Measurements from ENCODE around the gene CRACDL. TPM values are rescaled to one million over a fixed set of nuclear protein-coding genes. Genes with fewer than 3 reads are reported as not detected.
"Not testable (repeated sequence)": the region's sequence is repeated elsewhere in the genome, so short reads cannot be mapped to it uniquely, and the experiment has no call there.

Gene CRACDL
- total and polyA plus RNA-seq, 9 donors, result 1.4 to 3.3 (median 2.4) TPM

DNA sequence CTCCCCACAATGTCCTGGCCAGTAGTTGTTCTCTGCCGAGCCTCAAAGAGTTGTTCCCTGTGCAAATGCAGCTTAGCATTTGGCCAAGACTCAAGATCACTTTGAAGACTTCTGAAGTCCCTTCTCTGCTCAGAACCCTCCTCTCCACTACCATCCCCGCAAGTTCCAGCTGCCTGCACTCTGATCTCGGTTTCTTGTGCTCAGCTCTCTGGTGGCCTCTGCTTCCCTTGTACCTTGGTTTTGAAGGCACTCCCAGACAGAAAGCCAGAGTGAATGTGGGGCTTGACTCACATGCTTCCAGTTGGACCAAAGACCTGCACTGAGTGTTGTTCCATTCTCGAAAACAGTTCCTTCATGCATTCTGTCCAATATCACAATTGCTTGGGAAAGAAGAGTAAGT lies 28.6 kb downstream of the CRACDL start:
- Histone ChIP-seq H3K4me1 (ENCODE audit: control insufficient read depth, insufficient read depth, low read length) (peaks cover 39% of the 10 kb centered on the region), H3K27ac (ENCODE audit: low read length) (no peak overlapping the region), H3K36me3 (ENCODE audit: control insufficient read depth, insufficient read depth, low read length) (no peaks in the 10 kb centered on the region), H3K27me3 (ENCODE audit: control insufficient read depth, insufficient read depth, low read length) (no peaks in the 10 kb centered on the region), H3K4me3 (ENCODE audit: low read length) (no peak overlapping the region), H3K9me3 (replicated peaks; ENCODE audit: control insufficient read depth, low read depth, low read length) (no peaks in the 10 kb centered on the region)
- DNase-seq, result no peak
- 52% methylated on average over 3 of the region's 4 CpGs for WGBS (ENCODE audit: insufficient coverage)

DNA sequence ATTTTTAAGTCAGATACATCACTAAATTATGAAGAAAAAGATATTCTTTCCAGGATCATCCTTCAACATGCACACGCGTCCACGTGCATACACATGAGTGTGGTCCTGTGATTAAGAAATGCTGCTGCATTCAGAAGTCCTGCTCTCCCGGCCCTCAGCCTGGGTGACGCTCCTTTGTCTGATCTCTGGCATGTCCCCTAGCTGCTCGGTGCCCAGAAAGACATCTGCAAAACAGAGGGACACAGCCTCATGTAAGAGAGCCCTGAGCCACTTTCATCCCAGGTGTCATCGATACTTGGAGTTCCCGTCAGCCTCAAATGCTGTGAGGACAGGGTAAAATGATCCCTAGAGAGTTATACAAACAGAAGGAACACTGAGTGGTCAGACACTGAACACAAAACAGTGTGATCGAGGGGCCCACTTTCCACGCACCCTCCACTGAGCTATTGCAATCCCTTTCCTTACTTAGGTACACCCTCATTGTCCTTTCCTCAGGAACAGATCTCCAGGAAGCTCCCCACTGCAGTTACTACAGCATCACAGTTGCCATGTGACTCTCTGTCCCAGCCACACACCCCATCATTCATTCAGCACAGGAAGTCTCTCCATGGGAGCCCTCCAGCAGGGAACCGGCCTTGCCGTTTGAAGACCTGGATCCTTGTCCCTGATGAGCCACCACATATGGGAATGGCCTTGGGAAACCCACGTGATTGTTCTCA lies 32.1 kb downstream of the CRACDL start:
- no peaks in the 10 kb centered on the region for H3K27me3 ChIP-seq (ENCODE audit: control insufficient read depth, insufficient read depth, low read length)
- H3K4me1 ChIP-seq (ENCODE audit: control insufficient read depth, insufficient read depth, low read length), result peaks cover 11% of the 10 kb centered on the region
- 63% methylated on average over 13 of the region's 13 CpGs for WGBS (ENCODE audit: insufficient coverage)
- no peak overlapping the region for H3K4me3 ChIP-seq (ENCODE audit: low read length)
- H3K9me3 ChIP-seq (replicated peaks; ENCODE audit: control insufficient read depth, low read depth, low read length), result no peaks in the 10 kb centered on the region
- H3K36me3 ChIP-seq (ENCODE audit: control insufficient read depth, insufficient read depth, low read length), result no peaks in the 10 kb centered on the region
- no peak overlapping the region for H3K27ac ChIP-seq (ENCODE audit: low read length)
- DNase-seq, result no peak

DNA sequence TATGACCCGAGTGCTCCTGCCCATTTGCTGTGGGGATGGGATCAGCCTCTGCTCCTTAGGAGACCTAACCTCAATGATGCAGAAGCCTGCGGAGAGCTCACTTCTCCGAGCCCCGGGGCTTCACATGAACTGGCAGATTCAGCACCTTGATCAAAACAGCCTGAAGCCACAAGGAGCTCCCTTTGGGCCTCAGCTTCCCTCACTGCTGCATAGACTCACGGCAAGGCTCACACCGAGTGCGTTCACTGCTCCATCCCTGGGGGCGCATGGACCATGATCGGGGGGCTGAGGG lies 33.0 kb downstream of the CRACDL start:
- no peaks in the 10 kb centered on the region for H3K36me3 ChIP-seq (ENCODE audit: control insufficient read depth, insufficient read depth, low read length)
- DNase-seq, result no peak
- H3K27ac ChIP-seq (ENCODE audit: low read length), result no peak overlapping the region
- H3K9me3 ChIP-seq (replicated peaks; ENCODE audit: control insufficient read depth, low read depth, low read length), result no peaks in the 10 kb centered on the region
- no peak overlapping the region for H3K4me3 ChIP-seq (ENCODE audit: low read length)
- no peaks in the 10 kb centered on the region for H3K27me3 ChIP-seq (ENCODE audit: control insufficient read depth, insufficient read depth, low read length)
- 82% methylated on average over 9 of the region's 9 CpGs for WGBS (ENCODE audit: insufficient coverage)
- H3K4me1 ChIP-seq (ENCODE audit: control insufficient read depth, insufficient read depth, low read length), result peaks cover 1% of the 10 kb centered on the region

DNA sequence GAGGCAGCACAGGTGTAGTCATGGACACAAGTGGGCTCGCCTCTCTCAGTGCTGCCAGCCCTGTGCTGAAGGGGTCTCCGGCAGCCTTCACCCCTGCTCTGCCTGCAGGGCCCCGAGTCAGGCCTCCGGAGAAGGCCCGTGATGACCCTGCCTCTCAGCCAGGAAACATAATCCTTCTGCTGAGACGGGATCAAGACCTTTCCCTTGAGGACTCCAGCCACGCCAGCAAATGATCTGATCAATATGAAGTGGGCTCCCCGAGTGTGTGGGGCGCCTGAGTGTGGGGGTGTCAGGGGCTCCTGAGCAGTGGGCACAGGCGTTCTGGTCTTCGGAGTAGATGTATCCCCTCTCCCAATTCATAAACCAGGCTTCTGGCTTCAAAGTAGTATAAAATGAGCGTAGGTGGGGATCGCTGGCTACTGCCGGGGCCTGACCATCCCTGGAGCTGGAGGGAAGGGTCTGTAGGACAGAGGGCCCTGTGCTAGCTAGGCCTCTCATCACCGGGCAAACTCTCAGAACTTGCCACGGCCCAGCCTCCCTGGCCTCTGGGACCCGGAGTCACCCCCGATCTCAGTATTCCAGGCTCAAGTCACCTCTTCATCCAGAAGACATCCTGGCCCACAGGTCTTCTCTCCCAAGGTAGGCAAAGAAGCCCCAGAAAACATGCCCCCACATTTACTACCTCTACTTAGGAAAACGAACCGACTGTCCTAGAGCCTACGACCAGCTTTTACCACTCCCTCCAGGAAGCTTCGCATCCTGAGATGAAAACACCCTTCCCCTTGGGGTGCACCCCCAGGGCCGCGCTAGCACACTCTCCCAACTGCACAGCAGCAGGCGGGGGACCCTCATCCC lies 33.6 kb downstream of the CRACDL start:
- DNase-seq, result no peak
- H3K9me3 ChIP-seq (replicated peaks; ENCODE audit: control insufficient read depth, low read depth, low read length), result no peaks in the 10 kb centered on the region
- no peaks in the 10 kb centered on the region for H3K36me3 ChIP-seq (ENCODE audit: control insufficient read depth, insufficient read depth, low read length)
- no peaks in the 10 kb centered on the region for H3K27me3 ChIP-seq (ENCODE audit: control insufficient read depth, insufficient read depth, low read length)
- H3K27ac ChIP-seq (ENCODE audit: low read length), result no peak overlapping the region
- WGBS (ENCODE audit: insufficient coverage), result 73% methylated on average over 18 of the region's 25 CpGs
- H3K4me1 ChIP-seq (ENCODE audit: control insufficient read depth, insufficient read depth, low read length), result no peaks in the 10 kb centered on the region
- H3K4me3 ChIP-seq (ENCODE audit: low read length), result no peak overlapping the region

DNA sequence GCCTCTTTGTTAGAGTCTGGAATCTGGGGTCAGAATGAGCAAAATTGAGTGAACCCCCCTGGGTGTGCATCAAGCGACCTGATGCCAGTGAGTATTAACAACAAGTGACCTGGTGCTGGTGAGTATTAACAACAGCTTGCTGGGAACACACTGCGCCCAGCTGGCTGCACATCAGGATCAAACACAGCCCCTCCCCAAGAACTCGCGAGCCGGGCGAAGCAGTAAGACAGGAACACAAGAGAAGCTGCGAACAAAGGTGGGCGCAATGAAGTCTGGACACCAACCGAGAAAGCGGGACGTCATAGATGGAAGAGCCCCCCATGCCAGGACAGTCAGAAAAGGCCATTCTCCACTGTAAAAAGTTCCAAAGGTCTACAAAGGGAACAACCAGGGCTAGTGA lies 34.3 kb downstream of the CRACDL start:
- Histone ChIP-seq H3K4me3 (ENCODE audit: low read length) (no peak overlapping the region), H3K4me1 (ENCODE audit: control insufficient read depth, insufficient read depth, low read length) (peaks cover 3% of the 10 kb centered on the region), H3K9me3 (replicated peaks; ENCODE audit: control insufficient read depth, low read depth, low read length) (no peaks in the 10 kb centered on the region), H3K27me3 (ENCODE audit: control insufficient read depth, insufficient read depth, low read length) (no peaks in the 10 kb centered on the region), H3K27ac (ENCODE audit: low read length) (no peak overlapping the region), H3K36me3 (ENCODE audit: control insufficient read depth, insufficient read depth, low read length) (no peaks in the 10 kb centered on the region)
- no peak for DNase-seq
- 71% methylated on average over 9 of the region's 11 CpGs for WGBS (ENCODE audit: insufficient coverage)

DNA sequence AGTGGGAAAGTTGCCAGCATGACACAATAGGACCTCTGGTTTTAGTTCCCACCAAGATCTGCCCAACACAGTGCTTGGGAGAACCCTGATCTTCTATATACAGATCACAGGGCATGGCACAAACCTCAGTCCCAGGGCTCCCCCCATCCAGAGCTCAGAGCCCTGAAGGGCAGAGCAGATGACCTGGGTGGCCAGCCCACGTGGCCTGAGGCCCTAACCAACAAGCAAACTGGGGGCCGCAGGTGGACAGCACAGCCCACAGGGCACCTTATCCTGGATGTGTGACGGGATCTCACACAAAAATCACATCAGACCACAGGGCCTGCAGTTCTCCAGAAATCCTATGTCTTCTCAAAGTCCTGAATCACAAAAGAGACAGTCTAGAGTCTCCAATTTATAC lies 34.7 kb downstream of the CRACDL start:
- no peak for DNase-seq
- no peak overlapping the region for H3K4me3 ChIP-seq (ENCODE audit: low read length)
- 100% methylated on average over 1 of the region's 3 CpGs for WGBS (ENCODE audit: insufficient coverage)
- H3K27ac ChIP-seq (ENCODE audit: low read length), result no peak overlapping the region
- H3K4me1 ChIP-seq (ENCODE audit: control insufficient read depth, insufficient read depth, low read length), result peaks cover 6% of the 10 kb centered on the region
- H3K9me3 ChIP-seq (replicated peaks; ENCODE audit: control insufficient read depth, low read depth, low read length), result no peaks in the 10 kb centered on the region
- H3K36me3 ChIP-seq (ENCODE audit: control insufficient read depth, insufficient read depth, low read length), result no peaks in the 10 kb centered on the region
- H3K27me3 ChIP-seq (ENCODE audit: control insufficient read depth, insufficient read depth, low read length), result no peaks in the 10 kb centered on the region

DNA sequence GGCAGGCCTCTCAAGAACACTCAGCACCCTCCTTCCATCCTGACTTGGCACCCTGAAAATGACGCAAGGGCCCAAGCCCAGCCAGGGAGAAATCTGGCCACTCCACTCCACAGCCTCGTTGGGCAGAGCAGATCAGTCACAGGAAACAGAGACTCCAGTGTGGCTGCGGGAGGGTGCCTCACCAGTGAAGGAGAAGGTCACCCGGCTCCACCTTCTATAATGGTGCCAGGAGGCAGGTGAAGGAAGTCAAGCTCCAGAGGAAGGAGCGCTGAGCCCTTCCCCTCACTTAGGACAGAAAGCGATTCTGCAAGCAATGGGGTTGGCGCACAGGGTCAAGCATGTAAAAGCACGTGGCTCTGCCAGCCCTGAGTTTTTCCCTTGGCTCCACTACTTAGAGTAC lies 35.3 kb downstream of the CRACDL start:
- H3K27me3 ChIP-seq (ENCODE audit: control insufficient read depth, insufficient read depth, low read length), result no peaks in the 10 kb centered on the region
- no peaks in the 10 kb centered on the region for H3K9me3 ChIP-seq (replicated peaks; ENCODE audit: control insufficient read depth, low read depth, low read length)
- no peak for DNase-seq
- WGBS (ENCODE audit: insufficient coverage), result 100% methylated on average over 2 of the region's 8 CpGs
- no peaks in the 10 kb centered on the region for H3K36me3 ChIP-seq (ENCODE audit: control insufficient read depth, insufficient read depth, low read length)
- no peak overlapping the region for H3K27ac ChIP-seq (ENCODE audit: low read length)
- H3K4me1 ChIP-seq (ENCODE audit: control insufficient read depth, insufficient read depth, low read length), result peaks cover 12% of the 10 kb centered on the region
- no peak overlapping the region for H3K4me3 ChIP-seq (ENCODE audit: low read length)

DNA sequence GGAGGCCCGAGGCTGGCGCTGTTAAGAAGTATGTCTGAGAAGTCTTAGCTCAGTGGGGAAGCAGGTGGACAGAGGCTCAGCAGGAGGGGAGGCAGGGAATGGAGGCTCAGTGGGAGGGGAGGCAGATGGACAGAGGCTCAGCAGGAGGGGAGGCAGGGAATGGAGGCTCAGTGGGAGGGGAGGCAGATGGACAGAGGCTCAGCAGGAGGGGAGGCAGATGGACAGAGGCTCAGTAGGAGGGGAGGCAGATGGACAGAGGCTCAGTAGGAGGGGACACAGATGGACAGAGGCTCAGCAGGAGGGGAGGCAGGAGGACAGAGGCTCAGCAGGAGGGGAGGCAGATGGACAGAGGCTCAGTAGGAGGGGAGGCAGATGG lies 36.3 kb downstream of the CRACDL start:
- not testable (repeated sequence) for H3K27ac ChIP-seq (ENCODE audit: low read length); H3K36me3 ChIP-seq (ENCODE audit: control insufficient read depth, insufficient read depth, low read length); H3K27me3 ChIP-seq (ENCODE audit: control insufficient read depth, insufficient read depth, low read length); DNase-seq; H3K4me3 ChIP-seq (ENCODE audit: low read length); H3K9me3 ChIP-seq (replicated peaks; ENCODE audit: control insufficient read depth, low read depth, low read length)
- WGBS (ENCODE audit: insufficient coverage), result 81% methylated on average over 2 of the region's 2 CpGs
- peaks cover 13% of the 10 kb centered on the region for H3K4me1 ChIP-seq (ENCODE audit: control insufficient read depth, insufficient read depth, low read length)

DNA sequence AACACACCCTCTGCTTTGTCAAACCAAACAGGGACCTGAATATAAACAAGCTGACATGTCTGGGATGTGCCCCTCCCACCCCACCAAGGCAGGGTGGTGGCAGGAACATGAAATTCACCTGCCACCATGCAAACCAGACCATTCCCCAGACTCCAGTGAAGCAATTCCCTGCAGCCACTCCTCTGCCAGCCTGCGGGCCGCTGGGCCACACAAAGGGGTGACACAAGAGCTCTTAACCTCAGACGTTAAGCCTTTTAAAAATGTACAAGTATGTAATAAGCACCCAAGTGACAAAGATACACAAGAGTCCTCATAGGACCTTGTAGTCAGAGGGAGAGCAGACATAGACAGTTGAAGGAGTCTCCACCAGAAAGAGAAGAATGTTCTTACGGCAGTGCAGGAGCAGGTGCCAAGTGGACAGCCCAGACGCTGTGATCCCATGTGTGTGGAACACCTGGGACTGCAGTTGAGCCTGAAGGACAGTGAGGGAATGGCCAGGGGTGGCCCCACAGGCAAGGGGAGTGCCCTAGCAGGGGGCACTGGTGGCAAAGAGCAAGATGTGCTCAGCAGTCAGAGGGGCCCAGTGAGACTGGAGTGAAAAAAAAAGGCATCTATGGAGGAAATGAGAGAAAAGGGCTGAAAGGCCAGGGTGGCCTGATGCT lies 36.9 kb downstream of the CRACDL start:
- WGBS (ENCODE audit: insufficient coverage), result 58% methylated on average over 2 of the region's 5 CpGs
- Histone ChIP-seq H3K27me3 (ENCODE audit: control insufficient read depth, insufficient read depth, low read length) (no peaks in the 10 kb centered on the region), H3K9me3 (replicated peaks; ENCODE audit: control insufficient read depth, low read depth, low read length) (no peaks in the 10 kb centered on the region), H3K27ac (ENCODE audit: low read length) (no peak overlapping the region), H3K36me3 (ENCODE audit: control insufficient read depth, insufficient read depth, low read length) (no peaks in the 10 kb centered on the region), H3K4me3 (ENCODE audit: low read length) (no peak overlapping the region), H3K4me1 (ENCODE audit: control insufficient read depth, insufficient read depth, low read length) (peaks cover 13% of the 10 kb centered on the region)
- no peak for DNase-seq

DNA sequence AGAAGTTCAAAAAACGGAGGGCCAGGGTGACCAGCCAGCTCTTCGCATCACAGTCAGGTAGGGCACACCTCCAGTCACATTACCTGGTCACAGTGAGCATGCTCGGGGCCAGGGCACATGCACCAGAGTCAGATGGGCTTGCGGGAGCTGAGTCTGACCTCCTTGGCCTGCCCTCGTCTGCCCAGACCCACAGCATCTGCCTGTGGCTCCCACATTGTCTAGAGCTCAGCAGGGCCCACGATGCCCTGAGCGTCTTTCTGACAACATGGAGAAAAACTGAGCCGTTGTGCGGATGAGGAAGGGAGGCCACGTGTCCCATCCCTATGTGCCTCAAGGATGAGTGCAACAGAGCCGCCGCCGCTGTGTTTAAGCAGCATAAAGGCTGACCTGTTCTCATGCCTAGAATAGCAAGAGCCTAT lies 37.6 kb downstream of the CRACDL start:
- Histone ChIP-seq H3K4me3 (ENCODE audit: low read length) (no peak overlapping the region), H3K9me3 (replicated peaks; ENCODE audit: control insufficient read depth, low read depth, low read length) (no peaks in the 10 kb centered on the region), H3K27me3 (ENCODE audit: control insufficient read depth, insufficient read depth, low read length) (no peaks in the 10 kb centered on the region), H3K27ac (ENCODE audit: low read length) (no peak overlapping the region), H3K4me1 (ENCODE audit: control insufficient read depth, insufficient read depth, low read length) (peaks cover 13% of the 10 kb centered on the region), H3K36me3 (ENCODE audit: control insufficient read depth, insufficient read depth, low read length) (no peaks in the 10 kb centered on the region)
- DNase-seq, result no peak
- 77% methylated on average over 10 of the region's 13 CpGs for WGBS (ENCODE audit: insufficient coverage)

Data from muscle of leg (tissue), 11 donors.